HepG2 (cell line): ENCODE results near the gene LEPR. TPM values are rescaled to one million over a fixed set of nuclear protein-coding genes. Genes with fewer than 3 reads are reported as not detected.

ENCODE experiments used
- ATAC-seq: fragments of 200-7000 bp; cut with Tn5 transposase; 3 replicates; pipeline ENCODE4 v1.9.1; 2020; ENCODE audit warnings: mild to moderate bottlenecking, moderate library complexity
- BruUV-seq: library from RNA; stranded (reverse); fragments of 400-500 nt; replicated peaks from 2 replicates; lab custom pipeline; 2021; lab: Mats Ljungman, UMichigan
- CTCF ChIA-PET: fragments of 300-600 bp; formaldehyde crosslinking; extraction: SDS; loops from one replicate; lab custom pipeline; 2021; ENCODE audit warnings: low total read pairs, inconsistent platforms, low intra/inter-chr PET ratio; lab: Yijun Ruan, JAX
- POLR2A ChIA-PET: fragments of 350-600 bp; sonication (Branson Sonifier 250); formaldehyde crosslinking; loops from one replicate; lab custom pipeline; 2020; ENCODE audit warnings: antibody characterized with exemption, inconsistent platforms; lab: Yijun Ruan, JAX
- DNase-seq: peaks from one replicate; pipeline ENCODE4 v3.0.0-alpha.2; 2015; ENCODE audit warnings: low spot score
- FAIRE-seq: peaks from 3 replicates; lab custom pipeline; 2011; peaks lifted over from hg19 to GRCh38; lab: Jason Lieb, UNC
- H2AFZ ChIP-seq: one replicate; pipeline ENCODE4 v1.6.1; 2011; ENCODE audit warnings: low read length, inconsistent platforms
- H3K27ac ChIP-seq: fragments of 300-600 bp; 3 replicates; pipeline ENCODE4 v1.8.0; 2011; ENCODE audit warnings: mixed run types, mild to moderate bottlenecking, mixed read lengths, low read length, inconsistent platforms; ENCODE audit not compliant: insufficient read depth; ENCODE audit errors: extremely low read length
- H3K27me3 ChIP-seq, 2 experiments: fragments of 200-600 bp in 1 of 2; 2 replicates in 1 of 2; 3 replicates in 1 of 2; pipeline versions ENCODE4 v1.6.0 to v1.8.0; 2011; ENCODE audit warnings: low read length in 2 of 2, mild to moderate bottlenecking in 2 of 2, moderate library complexity in 2 of 2, inconsistent platforms in 1 of 2; ENCODE audit not compliant: insufficient read depth in 2 of 2, control insufficient read depth in 1 of 2
- H3K36me3 ChIP-seq, 2 experiments: fragments of 200-600 bp in 1 of 2; replicated peaks in 1 of 2; 2 replicates in 1 of 2; 3 replicates in 1 of 2; pipeline versions ENCODE4 v1.5.1 to v1.8.0; 2011; ENCODE audit warnings: low read length in 2 of 2, inconsistent platforms in 1 of 2; ENCODE audit not compliant: insufficient read depth in 2 of 2, control insufficient read depth in 1 of 2
- H3K4me1 ChIP-seq: 2 replicates; pipeline ENCODE4 v1.5.1; 2012; ENCODE audit warnings: low read length, inconsistent platforms; ENCODE audit not compliant: insufficient read depth
- H3K4me2 ChIP-seq: 2 replicates; pipeline ENCODE4 v1.6.0; 2011; ENCODE audit warnings: low read depth, low read length, inconsistent platforms
- H3K4me3 ChIP-seq, 3 experiments: fragments of 200-600 bp in 1 of 3; sonication (generic), shearing (Covaris generic) in 1 of 3; replicated peaks in 1 of 3; 2 replicates each; pipeline ENCODE4 v1.5.1; 2011 to 2016; ENCODE audit warnings: low read length in 3 of 3, inconsistent platforms in 2 of 3, low read depth in 2 of 3, mild to moderate bottlenecking in 2 of 3, control low read depth in 1 of 3, mixed read lengths in 1 of 3; ENCODE audit not compliant: insufficient read depth in 1 of 3
- H3K79me2 ChIP-seq: one replicate; pipeline ENCODE4 v1.6.1; 2011; ENCODE audit warnings: low read length, inconsistent platforms; ENCODE audit not compliant: insufficient read depth
- H3K9ac ChIP-seq: 2 replicates; pipeline ENCODE4 v1.6.0; 2011; ENCODE audit warnings: mild to moderate bottlenecking, low read depth, low read length, inconsistent platforms; ENCODE audit not compliant: insufficient read depth
- H3K9me3 ChIP-seq: 2 replicates; pipeline ENCODE4 v1.5.1; 2012; ENCODE audit warnings: mild to moderate bottlenecking, low read length
- H4K20me1 ChIP-seq: 2 replicates; pipeline ENCODE4 v1.6.0; 2011; ENCODE audit warnings: inconsistent platforms, mild to moderate bottlenecking, low read length, moderate library complexity; ENCODE audit not compliant: insufficient read depth
- AGO2 ChIP-seq: fragments of 200-400 bp; formaldehyde crosslinking; optimal IDR thresholded peaks from 2 replicates; pipeline ENCODE3; 2017; ENCODE audit warnings: mild to moderate bottlenecking, low read depth, low read length, moderate library complexity
- DNMT3B ChIP-seq: conservative IDR thresholded peaks from 2 replicates; pipeline ENCODE4 v1.6.1; 2016; ENCODE audit warnings: missing biosample characterization, control low read depth
- IRX3 ChIP-seq: sonication (generic); formaldehyde crosslinking; IDR thresholded peaks from 2 replicates; pipeline ENCODE4 v1.8.1; 2023; ENCODE audit warnings: mild to moderate bottlenecking, low read depth, missing genetic modification reagents, borderline replicate concordance
- SMYD3 ChIP-seq: sonication (generic); formaldehyde crosslinking; IDR thresholded peaks from 2 replicates; pipeline ENCODE4 v1.8.1; 2023; ENCODE audit warnings: mild to moderate bottlenecking, missing genetic modification reagents
- ZFP37 ChIP-seq: sonication (generic); formaldehyde crosslinking; IDR thresholded peaks from 2 replicates; pipeline ENCODE4 v1.4.0; 2020; ENCODE audit warnings: missing genetic modification reagents, borderline replicate concordance
- ZNF207 ChIP-seq: fragments of 450-650 bp; IDR thresholded peaks from 2 replicates; pipeline ENCODE4 v1.6.1; 2016; ENCODE audit warnings: antibody characterized with exemption, borderline replicate concordance
- ZNF280B ChIP-seq: sonication (generic); formaldehyde crosslinking; IDR thresholded peaks from 2 replicates; pipeline ENCODE4 v1.5.0; 2020; ENCODE audit warnings: missing genetic modification reagents, mild to moderate bottlenecking, borderline replicate concordance
- ZNF335 ChIP-seq: sonication (generic); formaldehyde crosslinking; IDR thresholded peaks from 2 replicates; pipeline ENCODE4 v1.4.0; 2020; ENCODE audit warnings: missing genetic modification reagents
- ZNF570 ChIP-seq: sonication (generic); formaldehyde crosslinking; IDR thresholded peaks from 2 replicates; pipeline ENCODE4 v1.4.0; 2020; ENCODE audit warnings: mild to moderate bottlenecking, missing genetic modification reagents, borderline replicate concordance
- WGBS: methylation state at CpG from one replicate; pipeline ENCODE4 v1.1.6; 2017; ENCODE audit warnings: low lambda C conversion rate; 5-methylcytosine and 5-hydroxymethylcytosine counted together
- in situ Hi-C: cut with HindIII; loops from 2 replicates; pipeline ENCODE4 v1.10.0; 2017; ENCODE audit warnings: low pct_unique_long_range_greater_than_20kb; ENCODE audit not compliant: extremely low pct_ligation_motif_present
- intact Hi-C: fragments of 100-400 bp; cut with micrococcal nuclease; formaldehyde crosslinking; loops from one replicate; pipeline ENCODE4 v1.10.0; 2022; ENCODE audit not compliant: unreplicated experiment
- polyA plus RNA-seq, 8 experiments: library from polyadenylated mRNA; depleted of rRNA in 3 of 8; stranded (reverse) in 7 of 8; unstranded in 1 of 8; fragments of >200 nt; fragmentation: Illumina TruSeq in 4 of 8; extraction: Trizol in 4 of 8; gene quantifications; 2 replicates each; pipeline versions ENCODE4 v1.2.1 to v1.2.3, GENCODE V29; 2011 to 2016; ENCODE audit warnings: low read depth in 4 of 8, missing spikeins in 1 of 8, mixed read lengths in 1 of 8; ENCODE audit not compliant: insufficient read depth in 1 of 8
- total RNA-seq, 5 experiments: library from RNA; depleted of rRNA; stranded (reverse); fragments of >200 nt; fragmentation: Illumina TruSeq; extraction: Trizol; gene quantifications; 2 replicates each; pipeline ENCODE4 v1.2.3, GENCODE V29; 2016; ENCODE audit warnings: low read depth in 1 of 5

LEPR gene
- total and polyA plus RNA-seq, 2 of the 13 experiments (the other 11 are each of a cell fraction or from before 2014, with no cell fraction given), result 0.60 to 1.7 TPM

DNA sequence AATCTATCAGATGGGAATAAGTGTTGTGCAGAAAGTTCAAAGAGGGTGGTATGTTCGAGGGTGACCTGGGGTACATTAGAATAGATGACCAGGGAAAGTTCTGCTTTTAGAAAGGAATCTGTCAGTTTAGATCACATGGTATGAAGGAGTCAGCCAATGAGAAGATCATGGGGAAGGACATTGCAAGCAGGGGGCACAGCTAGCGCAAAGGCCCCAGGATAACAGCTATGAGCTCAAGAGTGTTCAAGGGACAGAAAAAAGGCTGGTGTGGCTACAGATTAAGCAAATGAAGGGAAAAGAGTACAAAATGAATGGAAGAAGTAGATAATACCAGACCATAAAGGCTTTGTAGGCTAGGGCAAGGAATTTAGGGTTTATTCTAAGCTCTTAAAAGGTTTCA lies 8.6 kb downstream of the LEPR start:
- H3K9ac ChIP-seq, result no peak overlapping the region
- no peak overlapping the region for H3K27ac ChIP-seq
- H3K9me3 ChIP-seq, result no peaks in the 10 kb centered on the region
- TF ChIP-seq ZNF335 (CRISPR knock-in tag), result no peak
- TF ChIP-seq IRX3 (CRISPR knock-in tag), result no peak
- no peak for TF ChIP-seq DNMT3B (CRISPR knock-in tag)
- TF ChIP-seq ZFP37 (CRISPR knock-in tag), result no peak
- no peak for TF ChIP-seq ZNF280B
- no peak for TF ChIP-seq SMYD3 (CRISPR knock-in tag)
- TF ChIP-seq AGO2, result no peak
- TF ChIP-seq ZNF207, result no peak
- TF ChIP-seq ZNF570 (CRISPR knock-in tag), result no peak
- H3K79me2 ChIP-seq, result peaks cover 8% of the 10 kb centered on the region
- no peak overlapping the region for H2AFZ ChIP-seq
- no peak overlapping the region for H3K4me3 ChIP-seq
- intact Hi-C loops, result loop anchor here (10.0 kb wide), 2 partner anchors 284 to 364 kb away; partner anchors contain the start of gene AK4
- in situ Hi-C loops, result loop anchor here (25.0 kb wide), 1 partner anchor 258 kb away; no protein-coding TSS in a partner anchor
- CTCF ChIA-PET, result no interaction called here
- H3K27me3 ChIP-seq, result no peaks in the 10 kb centered on the region
- FAIRE-seq (no peak), DNase-seq (no peak), ATAC-seq (no peak)
- POLR2A ChIA-PET, result interaction anchor here (1.6 kb wide), 1 partner anchor 9 kb away, joined by 4 read pairs; the partner anchor contains the start of genes LEPR and LEPROT
- 100% methylated on average over 2 of the region's 2 CpGs for WGBS
- H3K4me2 ChIP-seq, result no peak overlapping the region
- BruUV-seq, result no TSS peak
- no peaks in the 10 kb centered on the region for H4K20me1 ChIP-seq
- H3K36me3 ChIP-seq, result peaks cover 6 to 63% of the 10 kb centered on the region in 2 experiments
- peaks cover 21% of the 10 kb centered on the region for H3K4me1 ChIP-seq
